Gastrocnemius medialis (tissue), 4 donors: Measurements from ENCODE around the gene LRRC31.

ENCODE experiments used
- POLR2A ChIP-seq, 2 donors: fragments of 450-650 bp; IDR thresholded peaks; one replicate each; pipeline ENCODE4 v1.6.1; 2017; ENCODE audit warnings: antibody characterized with exemption in 2 of 2, mild to moderate bottlenecking in 2 of 2, moderate library complexity in 2 of 2
- TF ChIP-seq, protein P1 (sequence below), 5 experiments: fragments of 450-650 bp in 3 of 5; fragments of 200-600 bp in 2 of 5; sonication (generic) in 2 of 5; IDR thresholded peaks in 4 of 5; conservative IDR thresholded peaks in 1 of 5; 1 replicate in 4 of 5; 2 replicates in 1 of 5; pipeline ENCODE4 v1.5.1; 2016 to 2019; ENCODE audit warnings: antibody characterized with exemption in 5 of 5, mild to moderate bottlenecking in 3 of 5, moderate library complexity in 3 of 5

- TF ChIP-seq, protein P1, sequence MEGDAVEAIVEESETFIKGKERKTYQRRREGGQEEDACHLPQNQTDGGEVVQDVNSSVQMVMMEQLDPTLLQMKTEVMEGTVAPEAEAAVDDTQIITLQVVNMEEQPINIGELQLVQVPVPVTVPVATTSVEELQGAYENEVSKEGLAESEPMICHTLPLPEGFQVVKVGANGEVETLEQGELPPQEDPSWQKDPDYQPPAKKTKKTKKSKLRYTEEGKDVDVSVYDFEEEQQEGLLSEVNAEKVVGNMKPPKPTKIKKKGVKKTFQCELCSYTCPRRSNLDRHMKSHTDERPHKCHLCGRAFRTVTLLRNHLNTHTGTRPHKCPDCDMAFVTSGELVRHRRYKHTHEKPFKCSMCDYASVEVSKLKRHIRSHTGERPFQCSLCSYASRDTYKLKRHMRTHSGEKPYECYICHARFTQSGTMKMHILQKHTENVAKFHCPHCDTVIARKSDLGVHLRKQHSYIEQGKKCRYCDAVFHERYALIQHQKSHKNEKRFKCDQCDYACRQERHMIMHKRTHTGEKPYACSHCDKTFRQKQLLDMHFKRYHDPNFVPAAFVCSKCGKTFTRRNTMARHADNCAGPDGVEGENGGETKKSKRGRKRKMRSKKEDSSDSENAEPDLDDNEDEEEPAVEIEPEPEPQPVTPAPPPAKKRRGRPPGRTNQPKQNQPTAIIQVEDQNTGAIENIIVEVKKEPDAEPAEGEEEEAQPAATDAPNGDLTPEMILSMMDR (IDR thresholded peaks at IDR 0.05 in 4 of 5, conservative IDR thresholded peaks at IDR 0.05 in 1 of 5) = no peak
- no peak for TF ChIP-seq POLR2A (IDR thresholded peaks at IDR 0.05)
Measured at GRCh38 chr3:169822540-169822939, 47.2 kb downstream of the LRRC31 start.
